PFSK-1 (cell line): Measurements from ENCODE around the gene VEGFC. TPM values are rescaled to one million over a fixed set of nuclear protein-coding genes. Genes with fewer than 3 reads are reported as not detected.
A peak's percentile ranks its signal among the peaks of the same experiment; 100 is the strongest.

Experiments used
- FOXP2 ChIP-seq: optimal IDR thresholded peaks from 2 replicates; pipeline ENCODE3; 2011; ENCODE audit warnings: borderline replicate concordance, control low read depth, inconsistent platforms; ENCODE audit not compliant: insufficient read depth; ENCODE audit errors: extremely low read length, extremely low read depth
- POLR2AphosphoS5 ChIP-seq: IDR thresholded peaks from 2 replicates; pipeline ENCODE4 v1.6.1; 2012; ENCODE audit warnings: low read depth, mild to moderate bottlenecking, control low read depth, low read length, moderate library complexity
- REST ChIP-seq, 2 experiments: IDR thresholded peaks; 2 replicates each; pipeline versions ENCODE4 v1.6.1 to v1.8.0; 2011 to 2012; ENCODE audit warnings: low read depth in 2 of 2, low read length in 2 of 2, control low read depth in 1 of 2, inconsistent platforms in 1 of 2, mild to moderate bottlenecking in 1 of 2, moderate library complexity in 1 of 2; ENCODE audit not compliant: insufficient read depth in 1 of 2
- SIN3A ChIP-seq: IDR thresholded peaks from 2 replicates; pipeline ENCODE4 v1.6.1; 2012; ENCODE audit warnings: mild to moderate bottlenecking, low read length, moderate library complexity, borderline replicate concordance; ENCODE audit not compliant: insufficient read depth
- TAF1 ChIP-seq: IDR thresholded peaks from 2 replicates; pipeline ENCODE4 v1.6.1; 2012; ENCODE audit warnings: low read length, control low read depth, borderline replicate concordance; ENCODE audit not compliant: insufficient read depth
- polyA plus RNA-seq: library from polyadenylated mRNA; unstranded; fragments of >200 nt; gene quantifications from one replicate; pipeline ENCODE4 v1.2.1, GENCODE V29; 2012; ENCODE audit warnings: low read depth, missing spikeins; ENCODE audit not compliant: insufficient read length

The VEGFC gene, protein sequence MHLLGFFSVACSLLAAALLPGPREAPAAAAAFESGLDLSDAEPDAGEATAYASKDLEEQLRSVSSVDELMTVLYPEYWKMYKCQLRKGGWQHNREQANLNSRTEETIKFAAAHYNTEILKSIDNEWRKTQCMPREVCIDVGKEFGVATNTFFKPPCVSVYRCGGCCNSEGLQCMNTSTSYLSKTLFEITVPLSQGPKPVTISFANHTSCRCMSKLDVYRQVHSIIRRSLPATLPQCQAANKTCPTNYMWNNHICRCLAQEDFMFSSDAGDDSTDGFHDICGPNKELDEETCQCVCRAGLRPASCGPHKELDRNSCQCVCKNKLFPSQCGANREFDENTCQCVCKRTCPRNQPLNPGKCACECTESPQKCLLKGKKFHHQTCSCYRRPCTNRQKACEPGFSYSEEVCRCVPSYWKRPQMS
- 10.9 TPM for polyA plus RNA-seq

DNA sequence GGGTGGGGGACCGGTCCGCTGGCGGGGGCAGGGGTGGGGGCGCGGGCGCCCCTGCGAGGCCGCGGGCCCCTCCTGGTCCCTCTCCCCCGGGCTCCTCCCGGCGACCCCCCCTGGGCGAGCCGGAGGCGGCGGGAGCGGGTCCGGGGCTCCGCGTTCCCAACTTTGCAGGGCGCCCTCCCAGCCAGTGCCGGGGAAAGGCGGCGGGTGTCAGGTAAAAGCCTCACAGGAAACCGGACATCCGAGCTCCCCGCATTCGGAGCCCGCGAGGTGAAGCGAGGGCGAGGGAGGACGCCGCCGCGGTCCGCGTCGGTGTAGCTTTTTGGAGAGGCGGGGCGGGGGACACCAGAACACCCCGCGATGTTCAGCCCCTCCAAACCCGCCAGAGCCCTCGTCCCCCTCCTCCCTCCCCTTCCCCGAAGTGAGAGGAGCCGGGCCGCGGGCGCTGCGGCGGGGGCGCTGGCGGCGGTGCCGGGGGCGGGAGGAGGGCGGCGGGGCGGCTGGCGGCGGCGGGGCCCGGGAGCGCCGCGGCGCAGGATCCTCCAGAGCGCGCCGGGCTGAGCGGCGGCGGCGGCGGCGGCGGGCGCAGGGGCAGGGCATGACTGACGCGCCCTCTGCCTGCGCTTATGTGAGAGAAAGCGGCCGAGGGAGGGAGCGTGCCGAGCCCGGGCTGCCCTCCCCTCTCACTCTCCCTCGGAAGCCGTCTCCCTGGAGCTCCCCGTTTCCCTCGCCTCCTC lies at the start of gene VEGFC:
Gene VEGFC, minus strand, starts transcription at position 597 of the 734 bp plus-strand sequence. CDS start 611 bp downstream, outside the sequence.
- TF ChIP-seq SIN3A, result no peak; the same call in 1 of the 2 replicates
- TF ChIP-seq TAF1, result no peak
- TF ChIP-seq POLR2AphosphoS5, result no peak
- TF ChIP-seq REST (IDR thresholded peaks at IDR 0.05; ENCODE audit: insufficient read depth in 1 of 2, low read depth in 2 of 2, low read length in 2 of 2), result no peak
- no peak for TF ChIP-seq FOXP2

- TF ChIP-seq TAF1 (peak; percentile 42; the same call in 1 of the 2 replicates), POLR2AphosphoS5 (peak; percentile 67; the same call in 1 of the 2 replicates), REST (IDR thresholded peaks at IDR 0.05; ENCODE audit: insufficient read depth in 1 of 2, low read depth in 2 of 2, low read length in 2 of 2) (no peak), SIN3A (peak; percentile 53; the same call in 1 of the 2 replicates), FOXP2 (no peak)
Measured at GRCh38 chr4:176841711-176842112, 49.0 kb upstream of the VEGFC start.

DNA sequence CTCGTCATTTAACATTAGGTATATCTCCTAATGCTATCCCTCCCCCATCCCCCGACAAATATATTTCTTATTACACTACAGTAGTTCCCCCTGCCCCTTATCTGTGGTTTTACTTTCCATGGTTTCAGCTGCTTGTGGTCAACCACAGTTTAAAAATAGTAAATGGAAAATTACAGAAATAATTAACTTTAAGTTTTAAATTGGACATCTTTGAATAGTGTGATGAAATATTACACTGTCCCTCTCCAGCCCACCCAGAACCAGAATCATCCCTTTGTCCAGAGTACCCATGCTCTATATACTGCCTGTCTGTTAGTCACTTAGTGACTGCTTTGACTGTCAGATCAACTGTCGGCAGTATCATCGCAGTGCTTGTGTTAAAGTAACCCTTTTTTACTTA lies 47.4 kb upstream of the VEGFC start:
- TF ChIP-seq SIN3A (no peak), FOXP2 (no peak)

- TF ChIP-seq FOXP2 (no peak), REST (IDR thresholded peaks at IDR 0.05; ENCODE audit: insufficient read depth in 1 of 2, low read depth in 2 of 2, low read length in 2 of 2) (no peak), POLR2AphosphoS5 (no peak), SIN3A (no peak), TAF1 (no peak)
Measured at GRCh38 chr4:176839656-176840055, 46.9 kb upstream of the VEGFC start.

GRCh38 chr4:176838601-176839433 lies 46.1 kb upstream of the VEGFC start:
- TF ChIP-seq FOXP2, result no peak
- no peak for TF ChIP-seq POLR2AphosphoS5
- TF ChIP-seq SIN3A, result no peak
- TF ChIP-seq REST (IDR thresholded peaks at IDR 0.05; ENCODE audit: insufficient read depth in 1 of 2, low read depth in 2 of 2, low read length in 2 of 2), result no peak
- no peak for TF ChIP-seq TAF1
